ENCODE data around the gene OTOG.

Gene OTOG

GRCh38 chr11:17651061-17651460 is 104.0 kb downstream of the OTOG start:
- no peak for DNase-seq (ENCODE audit: low read depth in 3 of 3)

GRCh38 chr11:17651681-17652080 is 104.6 kb downstream of the OTOG start:
- DNase-seq (ENCODE audit: low read depth in 3 of 3) = no peak

- no peak for DNase-seq (ENCODE audit: low read depth in 3 of 3)
These were observed 105.5 kb downstream of the OTOG start for GRCh38 chr11:17652556-17652955.

GRCh38 chr11:17653611-17654010 is 106.6 kb downstream of the OTOG start:
- DNase-seq (ENCODE audit: low read depth in 3 of 3) = no peak

GRCh38 chr11:17655682-17656081 is 108.6 kb downstream of the OTOG start:
- no peak for DNase-seq (ENCODE audit: low read depth in 3 of 3)

- DNase-seq (ENCODE audit: low read depth in 3 of 3) = no peak
These were observed 111.2 kb downstream of the OTOG start for GRCh38 chr11:17658211-17658610.

GRCh38 chr11:17668166-17668565 is 121.1 kb downstream of the OTOG start:
- DNase-seq (ENCODE audit: low read depth in 3 of 3) = no peak

- DNase-seq (ENCODE audit: low read depth in 3 of 3) = no peak
These were observed 125.4 kb downstream of the OTOG start for GRCh38 chr11:17672469-17672868.

GRCh38 chr11:17673951-17674350 is 126.9 kb downstream of the OTOG start:
- no peak for DNase-seq (ENCODE audit: low read depth in 3 of 3)

- DNase-seq (ENCODE audit: low read depth in 3 of 3) = no peak
These were observed 135.8 kb downstream of the OTOG start for GRCh38 chr11:17682848-17683247.

- DNase-seq (ENCODE audit: low read depth in 3 of 3) = no peak
These were observed 136.5 kb downstream of the OTOG start for GRCh38 chr11:17683377-17684161.

- DNase-seq (ENCODE audit: low read depth in 3 of 3) = no peak
These were observed 137.5 kb downstream of the OTOG start for GRCh38 chr11:17684550-17684949.

- DNase-seq (ENCODE audit: low read depth in 3 of 3) = no peak
These were observed 139.3 kb downstream of the OTOG start for GRCh38 chr11:17686231-17686980.

- no peak for DNase-seq (ENCODE audit: low read depth in 3 of 3)
These were observed 141.0 kb downstream of the OTOG start for GRCh38 chr11:17687946-17688670.

GRCh38 chr11:17691550-17691949 is 144.5 kb downstream of the OTOG start:
- DNase-seq (ENCODE audit: low read depth in 3 of 3) = no peak

- no peak for DNase-seq (ENCODE audit: low read depth in 3 of 3)
These were observed 144.9 kb downstream of the OTOG start for GRCh38 chr11:17691976-17692375.

- no peak for DNase-seq (ENCODE audit: low read depth in 3 of 3)
These were observed 145.9 kb downstream of the OTOG start for GRCh38 chr11:17692931-17693330.

- DNase-seq (ENCODE audit: low read depth in 3 of 3) = no peak
These were observed 146.5 kb downstream of the OTOG start for GRCh38 chr11:17693531-17693930.

- no peak for DNase-seq (ENCODE audit: low read depth in 3 of 3)
These were observed 147.5 kb downstream of the OTOG start for GRCh38 chr11:17694494-17695110.

GRCh38 chr11:17695454-17696441 is 148.7 kb downstream of the OTOG start:
- no peak for DNase-seq (ENCODE audit: low read depth in 3 of 3)

GRCh38 chr11:17696741-17697140 is 149.7 kb downstream of the OTOG start:
- no peak for DNase-seq (ENCODE audit: low read depth in 3 of 3)
